ENCODE results near the gene COMMD10.

The COMMD10 gene

DNA sequence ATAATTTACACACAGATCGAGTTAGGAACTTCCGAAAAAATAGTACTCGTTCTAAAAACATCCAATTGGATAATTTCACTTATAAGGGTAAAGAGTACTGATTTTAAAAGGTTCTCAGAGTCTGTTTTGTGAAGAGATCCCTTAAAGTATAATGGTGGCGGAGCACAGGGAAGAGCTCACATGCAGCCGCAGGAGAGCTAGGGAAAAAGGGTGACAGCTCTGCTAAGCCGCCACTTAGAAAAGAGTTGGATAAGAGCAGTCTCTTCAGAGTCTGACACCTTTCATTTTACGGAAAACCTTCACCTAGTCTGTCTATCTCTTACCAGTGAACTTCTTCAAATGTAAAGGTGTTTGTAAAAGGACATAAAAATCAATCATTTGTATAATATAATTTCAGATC, 149.9 kb downstream of the COMMD10 start:
- H3K9ac ChIP-seq (ENCODE audit: low read length in 5 of 5), result no peak overlapping the region
- no peaks in the 10 kb centered on the region for H3K4me1 ChIP-seq (ENCODE audit: control insufficient read depth in 5 of 5, insufficient read depth in 5 of 5, low read length in 5 of 5)
- no peak overlapping the region for H3K4me3 ChIP-seq (ENCODE audit: low read depth in 1 of 5, low read length in 5 of 5)
- H3K27ac ChIP-seq (ENCODE audit: low read depth, low read length), result no peak overlapping the region
- H3K9me3 ChIP-seq (ENCODE audit: control insufficient read depth in 5 of 5, low read length in 5 of 5), result no peaks in the 10 kb centered on the region
- no peaks in the 10 kb centered on the region for H3K27me3 ChIP-seq (ENCODE audit: control insufficient read depth in 5 of 5, insufficient read depth in 4 of 5, low read length in 5 of 5)
- H3K36me3 ChIP-seq (ENCODE audit: control insufficient read depth in 5 of 5, insufficient read depth in 5 of 5, low read length in 5 of 5), result no peaks in the 10 kb centered on the region

DNA sequence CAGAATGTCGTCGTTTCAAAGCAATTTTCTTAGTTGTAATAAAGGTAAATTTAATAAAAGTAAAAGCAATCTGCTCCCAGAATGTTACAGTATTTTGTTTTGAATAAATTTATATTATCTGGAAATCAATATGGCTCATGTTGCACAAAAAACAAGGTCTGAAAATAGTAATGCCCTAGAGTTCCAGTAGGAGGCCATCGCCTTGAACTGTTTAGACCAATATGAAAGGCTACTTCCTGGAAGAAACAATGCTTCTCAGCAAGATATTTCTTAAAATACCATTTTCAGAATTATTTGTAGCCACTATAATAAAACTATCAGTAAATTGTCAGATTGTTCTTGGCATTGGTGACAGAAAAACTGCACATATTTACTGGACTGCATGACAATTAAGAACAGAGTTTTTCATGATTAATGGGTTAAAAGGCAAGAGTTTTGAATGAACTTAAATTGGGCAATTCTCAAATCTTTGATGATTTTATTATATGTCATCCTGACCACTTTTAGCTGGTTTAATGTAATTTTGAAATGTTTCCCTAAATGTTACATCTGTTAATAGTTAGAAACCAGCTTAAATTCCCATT, 153.2 kb downstream of the COMMD10 start:
- no peak overlapping the region for H3K4me3 ChIP-seq (ENCODE audit: low read depth in 1 of 5, low read length in 5 of 5)

GRCh38 chr5:116242343-116242742, 157.5 kb downstream of the COMMD10 start:
- no peak overlapping the region for H3K4me3 ChIP-seq (ENCODE audit: low read depth in 1 of 5, low read length in 5 of 5)
- peaks cover 0 to 8% (median 7%) of the 10 kb centered on the region in 5 donors for H3K4me1 ChIP-seq (ENCODE audit: control insufficient read depth in 5 of 5, insufficient read depth in 5 of 5, low read length in 5 of 5)
- no peaks in the 10 kb centered on the region for H3K27me3 ChIP-seq (ENCODE audit: control insufficient read depth in 5 of 5, insufficient read depth in 4 of 5, low read length in 5 of 5)
- H3K9me3 ChIP-seq (ENCODE audit: control insufficient read depth in 5 of 5, low read length in 5 of 5), result peaks cover 0 to 5% (median 0%) of the 10 kb centered on the region in 5 donors
- no peaks in the 10 kb centered on the region for H3K36me3 ChIP-seq (ENCODE audit: control insufficient read depth in 5 of 5, insufficient read depth in 5 of 5, low read length in 5 of 5)
- no peak overlapping the region for H3K9ac ChIP-seq (ENCODE audit: low read length in 5 of 5)
- H3K27ac ChIP-seq (ENCODE audit: low read depth, low read length), result no peak overlapping the region

More for the DNA sequence above, 153.2 kb downstream of the COMMD10 start:
- Histone ChIP-seq H3K4me1 (ENCODE audit: control insufficient read depth in 5 of 5, insufficient read depth in 5 of 5, low read length in 5 of 5) (peaks cover 0 to 8% (median 7%) of the 10 kb centered on the region in 5 donors), H3K36me3 (ENCODE audit: control insufficient read depth in 5 of 5, insufficient read depth in 5 of 5, low read length in 5 of 5) (no peaks in the 10 kb centered on the region), H3K9ac (ENCODE audit: low read length in 5 of 5) (no peak overlapping the region), H3K27ac (ENCODE audit: low read depth, low read length) (no peak overlapping the region), H3K27me3 (ENCODE audit: control insufficient read depth in 5 of 5, insufficient read depth in 4 of 5, low read length in 5 of 5) (no peaks in the 10 kb centered on the region), H3K9me3 (ENCODE audit: control insufficient read depth in 5 of 5, low read length in 5 of 5) (no peaks in the 10 kb centered on the region)

GRCh38 chr5:116248432-116248831, 163.6 kb downstream of the COMMD10 start:
- Histone ChIP-seq H3K4me1 (ENCODE audit: control insufficient read depth in 5 of 5, insufficient read depth in 5 of 5, low read length in 5 of 5) (no peaks in the 10 kb centered on the region), H3K9ac (ENCODE audit: low read length in 5 of 5) (no peak overlapping the region), H3K27ac (ENCODE audit: low read depth, low read length) (no peak overlapping the region), H3K36me3 (ENCODE audit: control insufficient read depth in 5 of 5, insufficient read depth in 5 of 5, low read length in 5 of 5) (no peaks in the 10 kb centered on the region), H3K9me3 (ENCODE audit: control insufficient read depth in 5 of 5, low read length in 5 of 5) (peaks cover 0 to 5% (median 0%) of the 10 kb centered on the region in 5 donors), H3K4me3 (ENCODE audit: low read depth in 1 of 5, low read length in 5 of 5) (no peak overlapping the region), H3K27me3 (ENCODE audit: control insufficient read depth in 5 of 5, insufficient read depth in 4 of 5, low read length in 5 of 5) (no peaks in the 10 kb centered on the region)

DNA sequence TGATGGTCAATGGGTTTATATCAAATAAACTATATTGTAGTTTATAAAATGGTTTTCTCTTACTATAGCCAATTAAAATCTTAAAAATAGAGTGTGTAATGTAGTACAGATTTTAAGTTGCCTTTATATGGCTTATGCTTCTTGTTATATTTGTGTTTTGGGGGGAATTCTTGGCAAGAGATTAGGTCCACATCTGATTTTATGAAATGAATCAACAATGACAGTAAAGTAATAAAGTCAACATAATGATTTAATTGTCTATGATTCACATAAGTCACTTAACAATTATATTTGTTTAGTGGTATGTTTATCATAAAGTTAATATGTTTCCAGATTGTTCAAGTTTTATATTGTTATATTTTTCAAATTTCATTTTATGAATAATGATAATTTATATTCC, 164.8 kb downstream of the COMMD10 start:
- Histone ChIP-seq H3K9ac (ENCODE audit: low read length in 5 of 5) (no peak overlapping the region), H3K36me3 (ENCODE audit: control insufficient read depth in 5 of 5, insufficient read depth in 5 of 5, low read length in 5 of 5) (no peaks in the 10 kb centered on the region), H3K27me3 (ENCODE audit: control insufficient read depth in 5 of 5, insufficient read depth in 4 of 5, low read length in 5 of 5) (no peaks in the 10 kb centered on the region), H3K4me3 (ENCODE audit: low read depth in 1 of 5, low read length in 5 of 5) (no peak overlapping the region), H3K27ac (ENCODE audit: low read depth, low read length) (no peak overlapping the region), H3K4me1 (ENCODE audit: control insufficient read depth in 5 of 5, insufficient read depth in 5 of 5, low read length in 5 of 5) (no peaks in the 10 kb centered on the region), H3K9me3 (ENCODE audit: control insufficient read depth in 5 of 5, low read length in 5 of 5) (peaks cover 0 to 5% (median 0%) of the 10 kb centered on the region in 5 donors)

DNA sequence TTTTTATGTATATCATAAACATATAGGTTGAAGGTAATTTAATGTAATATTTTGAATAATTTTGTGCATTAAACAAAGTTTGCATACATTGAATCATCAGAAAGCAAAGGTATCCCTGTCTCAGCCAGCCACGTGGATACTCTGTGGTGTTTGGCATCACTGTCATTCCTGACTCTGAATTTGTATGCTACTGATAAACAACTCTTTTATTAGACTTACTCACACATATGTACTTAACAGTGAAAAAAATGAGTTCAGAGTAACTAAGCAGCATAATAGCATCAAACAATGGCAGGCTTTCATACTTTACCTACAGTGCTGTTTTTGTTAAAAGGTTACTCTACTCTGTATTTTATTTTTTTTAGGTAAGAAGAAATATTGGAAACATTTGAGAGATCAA, 171.9 kb downstream of the COMMD10 start:
- H3K27ac ChIP-seq (ENCODE audit: low read depth, low read length), result no peak overlapping the region
- H3K27me3 ChIP-seq (ENCODE audit: control insufficient read depth in 5 of 5, insufficient read depth in 4 of 5, low read length in 5 of 5), result no peaks in the 10 kb centered on the region
- H3K4me3 ChIP-seq (ENCODE audit: low read depth in 1 of 5, low read length in 5 of 5), result no peak overlapping the region
- no peaks in the 10 kb centered on the region for H3K4me1 ChIP-seq (ENCODE audit: control insufficient read depth in 5 of 5, insufficient read depth in 5 of 5, low read length in 5 of 5)
- peaks cover 0 to 3% (median 0%) of the 10 kb centered on the region in 5 donors for H3K9me3 ChIP-seq (ENCODE audit: control insufficient read depth in 5 of 5, low read length in 5 of 5)
- H3K36me3 ChIP-seq (ENCODE audit: control insufficient read depth in 5 of 5, insufficient read depth in 5 of 5, low read length in 5 of 5), result peaks cover 0 to 3% (median 0%) of the 10 kb centered on the region in 5 donors
- H3K9ac ChIP-seq (ENCODE audit: low read length in 5 of 5), result no peak overlapping the region

- no peaks in the 10 kb centered on the region for H3K9me3 ChIP-seq (ENCODE audit: control insufficient read depth in 5 of 5, low read length in 5 of 5)
- H3K27me3 ChIP-seq (ENCODE audit: control insufficient read depth in 5 of 5, insufficient read depth in 4 of 5, low read length in 5 of 5), result no peaks in the 10 kb centered on the region
- H3K9ac ChIP-seq (ENCODE audit: low read length in 5 of 5), result no peak overlapping the region
- peaks cover 0 to 6% (median 0%) of the 10 kb centered on the region in 5 donors for H3K36me3 ChIP-seq (ENCODE audit: control insufficient read depth in 5 of 5, insufficient read depth in 5 of 5, low read length in 5 of 5)
- H3K4me1 ChIP-seq (ENCODE audit: control insufficient read depth in 5 of 5, insufficient read depth in 5 of 5, low read length in 5 of 5), result no peaks in the 10 kb centered on the region
- no peak overlapping the region for H3K27ac ChIP-seq (ENCODE audit: low read depth, low read length)
- no peak overlapping the region for H3K4me3 ChIP-seq (ENCODE audit: low read depth in 1 of 5, low read length in 5 of 5)
Observed at GRCh38 chr5:116265471-116265870, 180.6 kb downstream of the COMMD10 start.

DNA sequence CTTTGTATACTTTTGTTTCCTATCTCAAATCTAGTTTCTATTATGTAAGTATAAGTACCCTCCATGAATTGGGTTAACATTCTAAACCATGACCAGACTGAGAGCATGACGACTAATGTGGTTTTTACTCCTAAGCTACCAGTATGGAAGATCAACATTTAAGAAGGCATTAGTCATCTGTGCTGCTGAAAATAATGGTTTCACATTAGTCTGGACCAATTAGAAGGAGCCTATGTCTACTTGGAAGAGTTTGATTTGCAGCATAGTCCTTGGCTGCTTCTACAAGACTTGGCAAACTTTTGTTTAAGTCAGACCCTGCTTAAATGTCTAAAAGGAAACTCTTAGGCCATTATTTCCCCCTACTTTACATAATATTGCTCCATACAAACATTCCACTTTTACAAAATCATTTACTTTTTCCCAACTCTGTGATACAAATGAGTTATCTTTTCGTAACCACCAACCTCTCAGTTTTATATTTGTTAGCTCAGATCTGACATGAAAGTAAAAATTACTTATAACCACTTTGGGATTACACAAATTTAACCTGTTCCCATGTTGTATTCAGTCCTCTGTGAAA, 186.7 kb downstream of the COMMD10 start:
- Histone ChIP-seq H3K9ac (ENCODE audit: low read length in 5 of 5) (no peak overlapping the region), H3K36me3 (ENCODE audit: control insufficient read depth in 5 of 5, insufficient read depth in 5 of 5, low read length in 5 of 5) (no peaks in the 10 kb centered on the region), H3K4me3 (ENCODE audit: low read depth in 1 of 5, low read length in 5 of 5) (no peak overlapping the region), H3K27ac (ENCODE audit: low read depth, low read length) (no peak overlapping the region), H3K27me3 (ENCODE audit: control insufficient read depth in 5 of 5, insufficient read depth in 4 of 5, low read length in 5 of 5) (no peaks in the 10 kb centered on the region), H3K9me3 (ENCODE audit: control insufficient read depth in 5 of 5, low read length in 5 of 5) (peaks cover 0 to 4% (median 1%) of the 10 kb centered on the region in 5 donors), H3K4me1 (ENCODE audit: control insufficient read depth in 5 of 5, insufficient read depth in 5 of 5, low read length in 5 of 5) (peaks cover 0 to 12% (median 8%) of the 10 kb centered on the region in 5 donors)

GRCh38 chr5:116272281-116272941, 187.6 kb downstream of the COMMD10 start:
- Histone ChIP-seq H3K4me3 (ENCODE audit: low read depth in 1 of 5, low read length in 5 of 5) (no peak overlapping the region), H3K4me1 (ENCODE audit: control insufficient read depth in 5 of 5, insufficient read depth in 5 of 5, low read length in 5 of 5) (peaks cover 0 to 12% (median 8%) of the 10 kb centered on the region in 5 donors), H3K9me3 (ENCODE audit: control insufficient read depth in 5 of 5, low read length in 5 of 5) (peaks cover 0 to 11% (median 8%) of the 10 kb centered on the region in 5 donors), H3K27ac (ENCODE audit: low read depth, low read length) (no peak overlapping the region), H3K9ac (ENCODE audit: low read length in 5 of 5) (no peak overlapping the region), H3K36me3 (ENCODE audit: control insufficient read depth in 5 of 5, insufficient read depth in 5 of 5, low read length in 5 of 5) (no peaks in the 10 kb centered on the region), H3K27me3 (ENCODE audit: control insufficient read depth in 5 of 5, insufficient read depth in 4 of 5, low read length in 5 of 5) (no peaks in the 10 kb centered on the region)
